Tibial nerve (tissue), 3 donors: ENCODE measurements around the gene HLF.

ENCODE experiments used
- CTCF ChIP-seq, 5 experiments: fragments of 200-600 bp in 3 of 5; fragments of 450-650 bp in 2 of 5; sonication (generic) in 3 of 5; IDR thresholded peaks; one replicate each; pipeline ENCODE4 v1.5.1; 2016 to 2019; ENCODE audit warnings: antibody characterized with exemption in 5 of 5, mild to moderate bottlenecking in 3 of 5, moderate library complexity in 2 of 5
- POLR2A ChIP-seq, 2 donors: fragments of 450-650 bp; IDR thresholded peaks; one replicate each; pipeline ENCODE4 v1.6.1; 2017; ENCODE audit warnings: antibody characterized with exemption in 2 of 2, mild to moderate bottlenecking in 2 of 2, moderate library complexity in 2 of 2

- no peak for TF ChIP-seq POLR2A (IDR thresholded peaks at IDR 0.05)
- no peak for TF ChIP-seq CTCF (IDR thresholded peaks at IDR 0.05)
These were observed 35.1 kb downstream of the HLF start for GRCh38 chr17:55299890-55300289.
